HepG2 (cell line): ENCODE data around the gene RFXANK. TPM values are rescaled to one million over a fixed set of nuclear protein-coding genes. Genes with fewer than 3 reads are reported as not detected.

ENCODE experiments used
- ATAC-seq: fragments of 200-7000 bp; cut with Tn5 transposase; 3 replicates; pipeline ENCODE4 v1.9.1; 2020; ENCODE audit warnings: mild to moderate bottlenecking, moderate library complexity
- BruUV-seq: library from RNA; stranded (reverse); fragments of 400-500 nt; replicated peaks from 2 replicates; lab custom pipeline; 2021; lab: Mats Ljungman, UMichigan
- CTCF ChIA-PET: fragments of 300-600 bp; formaldehyde crosslinking; extraction: SDS; loops from one replicate; lab custom pipeline; 2021; ENCODE audit warnings: low total read pairs, inconsistent platforms, low intra/inter-chr PET ratio; lab: Yijun Ruan, JAX
- POLR2A ChIA-PET: fragments of 350-600 bp; sonication (Branson Sonifier 250); formaldehyde crosslinking; loops from one replicate; lab custom pipeline; 2020; ENCODE audit warnings: antibody characterized with exemption, inconsistent platforms; lab: Yijun Ruan, JAX
- DNase-seq: peaks from one replicate; pipeline ENCODE4 v3.0.0-alpha.2; 2015; ENCODE audit warnings: low spot score
- FAIRE-seq: peaks from 3 replicates; lab custom pipeline; 2011; peaks lifted over from hg19 to GRCh38; lab: Jason Lieb, UNC
- H2AFZ ChIP-seq: one replicate; pipeline ENCODE4 v1.6.1; 2011; ENCODE audit warnings: low read length, inconsistent platforms
- H3K27ac ChIP-seq: fragments of 300-600 bp; 3 replicates; pipeline ENCODE4 v1.8.0; 2011; ENCODE audit warnings: mixed run types, mild to moderate bottlenecking, mixed read lengths, low read length, inconsistent platforms; ENCODE audit not compliant: insufficient read depth; ENCODE audit errors: extremely low read length
- H3K27me3 ChIP-seq, 2 experiments: fragments of 200-600 bp in 1 of 2; 2 replicates in 1 of 2; 3 replicates in 1 of 2; pipeline versions ENCODE4 v1.6.0 to v1.8.0; 2011; ENCODE audit warnings: low read length in 2 of 2, mild to moderate bottlenecking in 2 of 2, moderate library complexity in 2 of 2, inconsistent platforms in 1 of 2; ENCODE audit not compliant: insufficient read depth in 2 of 2, control insufficient read depth in 1 of 2
- H3K36me3 ChIP-seq, 2 experiments: fragments of 200-600 bp in 1 of 2; replicated peaks in 1 of 2; 2 replicates in 1 of 2; 3 replicates in 1 of 2; pipeline versions ENCODE4 v1.5.1 to v1.8.0; 2011; ENCODE audit warnings: low read length in 2 of 2, inconsistent platforms in 1 of 2; ENCODE audit not compliant: insufficient read depth in 2 of 2, control insufficient read depth in 1 of 2
- H3K4me1 ChIP-seq: 2 replicates; pipeline ENCODE4 v1.5.1; 2012; ENCODE audit warnings: low read length, inconsistent platforms; ENCODE audit not compliant: insufficient read depth
- H3K4me2 ChIP-seq: 2 replicates; pipeline ENCODE4 v1.6.0; 2011; ENCODE audit warnings: low read depth, low read length, inconsistent platforms
- H3K4me3 ChIP-seq, 3 experiments: fragments of 200-600 bp in 1 of 3; sonication (generic), shearing (Covaris generic) in 1 of 3; replicated peaks in 1 of 3; 2 replicates each; pipeline ENCODE4 v1.5.1; 2011 to 2016; ENCODE audit warnings: low read length in 3 of 3, inconsistent platforms in 2 of 3, low read depth in 2 of 3, mild to moderate bottlenecking in 2 of 3, control low read depth in 1 of 3, mixed read lengths in 1 of 3; ENCODE audit not compliant: insufficient read depth in 1 of 3
- H3K79me2 ChIP-seq: one replicate; pipeline ENCODE4 v1.6.1; 2011; ENCODE audit warnings: low read length, inconsistent platforms; ENCODE audit not compliant: insufficient read depth
- H3K9ac ChIP-seq: 2 replicates; pipeline ENCODE4 v1.6.0; 2011; ENCODE audit warnings: mild to moderate bottlenecking, low read depth, low read length, inconsistent platforms; ENCODE audit not compliant: insufficient read depth
- H3K9me3 ChIP-seq: 2 replicates; pipeline ENCODE4 v1.5.1; 2012; ENCODE audit warnings: mild to moderate bottlenecking, low read length
- H4K20me1 ChIP-seq: 2 replicates; pipeline ENCODE4 v1.6.0; 2011; ENCODE audit warnings: inconsistent platforms, mild to moderate bottlenecking, low read length, moderate library complexity; ENCODE audit not compliant: insufficient read depth
- ISL2 ChIP-seq: sonication (generic); formaldehyde crosslinking; IDR thresholded peaks from 2 replicates; pipeline ENCODE4 v1.5.0; 2020; ENCODE audit warnings: missing genetic modification reagents
- TP53 ChIP-seq: sonication (generic); formaldehyde crosslinking; conservative IDR thresholded peaks from 2 replicates; pipeline ENCODE4 v1.4.0; 2020; ENCODE audit warnings: missing genetic modification reagents
- ZNF687 ChIP-seq: sonication (generic); formaldehyde crosslinking; IDR thresholded peaks from 2 replicates; pipeline ENCODE4 v1.5.1; 2020; ENCODE audit warnings: mild to moderate bottlenecking, missing genetic modification reagents, moderate library complexity
- ZNF839 ChIP-seq: sonication (generic); formaldehyde crosslinking; IDR thresholded peaks from 2 replicates; pipeline ENCODE4 v1.4.0; 2020; ENCODE audit warnings: missing genetic modification reagents, mild to moderate bottlenecking, borderline replicate concordance
- WGBS: methylation state at CpG from one replicate; pipeline ENCODE4 v1.1.6; 2017; ENCODE audit warnings: low lambda C conversion rate; 5-methylcytosine and 5-hydroxymethylcytosine counted together
- in situ Hi-C: cut with HindIII; loops from 2 replicates; pipeline ENCODE4 v1.10.0; 2017; ENCODE audit warnings: low pct_unique_long_range_greater_than_20kb; ENCODE audit not compliant: extremely low pct_ligation_motif_present
- intact Hi-C: fragments of 100-400 bp; cut with micrococcal nuclease; formaldehyde crosslinking; loops from one replicate; pipeline ENCODE4 v1.10.0; 2022; ENCODE audit not compliant: unreplicated experiment
- polyA plus RNA-seq, 8 experiments: library from polyadenylated mRNA; depleted of rRNA in 3 of 8; stranded (reverse) in 7 of 8; unstranded in 1 of 8; fragments of >200 nt; fragmentation: Illumina TruSeq in 4 of 8; extraction: Trizol in 4 of 8; gene quantifications; 2 replicates each; pipeline versions ENCODE4 v1.2.1 to v1.2.3, GENCODE V29; 2011 to 2016; ENCODE audit warnings: low read depth in 4 of 8, missing spikeins in 1 of 8, mixed read lengths in 1 of 8; ENCODE audit not compliant: insufficient read depth in 1 of 8
- total RNA-seq, 5 experiments: library from RNA; depleted of rRNA; stranded (reverse); fragments of >200 nt; fragmentation: Illumina TruSeq; extraction: Trizol; gene quantifications; 2 replicates each; pipeline ENCODE4 v1.2.3, GENCODE V29; 2016; ENCODE audit warnings: low read depth in 1 of 5

RFXANK gene
- total and polyA plus RNA-seq, 2 of the 13 experiments (the other 11 are each of a cell fraction or from before 2014, with no cell fraction given) = 49.9 to 80.7 TPM

GRCh38 chr19:19212916-19213315 is 20.9 kb downstream of the RFXANK start:
- TF ChIP-seq ZNF839 = no peak
- no peak for TF ChIP-seq TP53 (CRISPR knock-in tag)
- TF ChIP-seq ISL2 (CRISPR knock-in tag) = no peak
- no peak for TF ChIP-seq ZNF687 (CRISPR knock-in tag)
- H4K20me1 ChIP-seq = no peaks in the 10 kb centered on the region; the same call in 1 of the 2 replicates
- H3K36me3 ChIP-seq = no peaks in the 10 kb centered on the region
- ATAC-seq = no peak
- CTCF ChIA-PET = no interaction called here
- in situ Hi-C loops = no loop called here
- H3K27me3 ChIP-seq = peaks cover 2 to 21% of the 10 kb centered on the region in 2 experiments; a peak in 3 of 5 replicates
- no peak overlapping the region for H3K4me3 ChIP-seq
- no peaks in the 10 kb centered on the region for H3K4me1 ChIP-seq
- H2AFZ ChIP-seq = no peak overlapping the region
- WGBS = 28% methylated on average over 6 of the region's 7 CpGs
- no peak overlapping the region for H3K9ac ChIP-seq
- intact Hi-C loops = no loop called here
- no peak overlapping the region for H3K27ac ChIP-seq
- POLR2A ChIA-PET = no interaction called here
- FAIRE-seq = no peak
- no peaks in the 10 kb centered on the region for H3K79me2 ChIP-seq
- BruUV-seq = no TSS peak
- no peaks in the 10 kb centered on the region for H3K9me3 ChIP-seq
- H3K4me2 ChIP-seq = no peak overlapping the region
- DNase-seq = no peak
